GM18505 (cell line): ENCODE data around the gene DLGAP1.

ENCODE experiments used
- ATAC-seq: cut with Tn5 transposase; IDR thresholded peaks from one replicate; pipeline ENCODE4 v1.9.1; 2021; ENCODE audit not compliant: unreplicated experiment
- POLR2A ChIP-seq: IDR thresholded peaks from 4 replicates; pipeline ENCODE4 v1.6.1; 2011; ENCODE audit warnings: borderline replicate concordance; ENCODE audit not compliant: insufficient read depth, insufficient read length; ENCODE audit errors: extremely low read depth

Gene DLGAP1

DNA sequence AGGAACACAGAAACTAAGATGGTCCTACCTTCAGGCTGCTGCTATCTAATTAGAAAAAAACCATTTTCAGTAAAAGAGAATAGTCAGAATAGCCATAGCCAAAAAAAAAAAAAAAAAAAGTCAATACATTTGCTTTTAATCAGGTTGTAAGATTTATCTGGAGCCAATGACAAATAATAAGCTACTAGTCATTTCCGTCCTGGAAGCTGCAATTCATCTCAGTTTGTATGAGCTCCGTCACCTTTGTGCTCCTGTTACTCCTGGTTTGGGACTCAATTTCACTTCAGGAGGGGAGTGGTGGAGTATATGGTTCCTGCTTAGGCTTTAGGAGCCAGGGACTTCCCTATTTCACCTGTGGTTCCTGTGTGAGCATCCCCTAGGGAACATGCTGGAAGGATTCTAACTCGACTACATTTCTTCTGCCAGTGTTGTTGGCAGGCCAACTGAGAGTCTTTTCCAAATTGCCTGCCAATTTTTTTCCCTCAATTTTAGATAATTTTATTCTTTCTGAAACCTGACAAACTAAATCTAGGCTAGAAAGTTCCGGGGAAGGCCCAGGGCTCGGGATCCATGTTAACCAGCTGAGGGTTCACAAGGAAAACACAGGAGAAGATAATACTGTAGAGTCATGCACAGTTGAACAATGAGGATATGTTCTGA, 481.8 kb downstream of the DLGAP1 start:
- no peak for TF ChIP-seq POLR2A
- no peak for ATAC-seq

DNA sequence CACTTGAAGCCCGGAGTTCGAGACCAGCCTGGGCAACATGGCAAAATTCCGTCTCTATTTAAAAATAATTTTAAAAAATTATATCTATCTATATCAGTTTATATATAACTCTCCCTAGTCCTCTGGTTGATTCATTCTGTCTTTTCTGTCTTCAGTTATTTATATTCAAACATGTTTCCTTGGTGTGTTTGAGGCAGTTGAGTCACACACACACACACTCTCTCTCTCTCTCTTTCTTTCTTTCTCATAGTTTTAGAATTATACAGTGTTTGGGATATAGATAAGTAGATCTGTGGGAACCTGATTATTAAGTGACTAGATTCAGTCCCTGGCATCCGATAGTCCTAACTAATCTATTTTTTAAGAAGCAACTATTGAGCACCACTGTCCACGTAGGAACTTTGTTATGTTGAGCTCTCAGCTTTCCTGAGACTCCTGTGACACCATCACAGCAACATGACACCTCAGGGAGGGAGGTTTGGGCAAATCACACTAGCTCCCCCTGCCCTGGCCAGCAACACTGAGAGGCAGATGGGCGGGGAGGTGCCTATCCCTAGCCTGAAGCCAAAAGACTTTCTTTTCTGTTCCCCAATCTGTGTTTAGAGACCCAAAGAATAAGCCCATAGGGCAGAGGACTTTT, 482.7 kb downstream of the DLGAP1 start:
- ATAC-seq = no peak
- no peak for TF ChIP-seq POLR2A

DNA sequence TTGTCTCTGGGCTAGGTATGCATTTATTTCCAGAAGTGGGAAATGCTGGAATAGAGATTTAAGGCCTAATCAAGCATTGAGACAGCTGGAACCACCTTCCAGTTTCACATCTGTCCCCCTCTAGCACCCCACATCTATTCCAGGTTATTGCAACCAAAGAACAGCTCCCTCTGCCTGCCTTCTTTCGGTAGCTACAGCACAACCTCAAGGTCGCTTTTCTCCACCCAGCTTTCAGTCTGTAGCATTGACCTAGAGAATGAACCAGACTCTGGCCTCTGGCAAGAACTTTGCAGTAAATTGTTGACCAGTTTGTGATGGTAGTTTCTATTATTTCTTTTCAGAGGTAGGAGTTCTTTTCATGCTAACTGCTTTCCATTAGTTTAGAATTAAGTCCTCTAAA, 484.2 kb downstream of the DLGAP1 start:
- TF ChIP-seq POLR2A = no peak

DNA sequence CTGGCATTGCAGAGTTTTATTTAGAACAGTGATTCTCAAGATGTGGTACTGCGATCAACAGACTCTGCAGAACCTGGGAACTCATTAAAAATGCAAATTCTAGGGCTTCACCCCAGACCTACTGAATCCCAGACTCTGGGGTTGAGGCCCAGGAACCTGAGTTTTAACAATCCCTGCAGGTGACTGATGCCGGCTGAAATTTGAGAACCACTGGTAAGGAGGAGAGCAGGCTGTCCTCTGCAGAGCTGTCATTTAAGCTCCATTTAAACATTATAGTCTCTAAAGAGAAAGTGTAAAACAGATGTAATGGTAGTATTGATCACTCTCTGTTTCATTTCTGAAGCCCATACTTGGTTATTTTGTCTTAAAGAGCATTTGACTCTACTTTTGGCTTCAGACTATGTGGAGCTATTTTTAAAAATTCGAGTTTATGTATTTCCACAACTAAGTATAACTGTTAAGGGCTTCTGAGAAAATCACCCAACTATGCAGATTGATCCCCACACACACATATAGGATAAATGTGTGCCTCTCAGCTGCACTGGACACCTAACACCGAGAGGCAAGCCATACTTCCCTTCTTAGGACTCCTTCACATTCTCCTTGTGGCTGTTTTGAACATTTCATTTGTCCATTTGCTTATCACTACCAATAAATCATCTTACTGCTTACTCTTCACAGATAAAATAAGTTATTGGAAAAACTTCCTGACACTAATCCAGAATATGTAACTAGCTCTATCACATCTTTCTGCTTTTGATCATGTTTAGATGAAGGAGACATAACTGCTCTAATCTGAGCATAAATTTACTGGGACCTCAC, 487.5 kb downstream of the DLGAP1 start:
- ATAC-seq = no peak
- no peak for TF ChIP-seq POLR2A

More for the DNA sequence above, 484.2 kb downstream of the DLGAP1 start:
- ATAC-seq = no peak

DNA sequence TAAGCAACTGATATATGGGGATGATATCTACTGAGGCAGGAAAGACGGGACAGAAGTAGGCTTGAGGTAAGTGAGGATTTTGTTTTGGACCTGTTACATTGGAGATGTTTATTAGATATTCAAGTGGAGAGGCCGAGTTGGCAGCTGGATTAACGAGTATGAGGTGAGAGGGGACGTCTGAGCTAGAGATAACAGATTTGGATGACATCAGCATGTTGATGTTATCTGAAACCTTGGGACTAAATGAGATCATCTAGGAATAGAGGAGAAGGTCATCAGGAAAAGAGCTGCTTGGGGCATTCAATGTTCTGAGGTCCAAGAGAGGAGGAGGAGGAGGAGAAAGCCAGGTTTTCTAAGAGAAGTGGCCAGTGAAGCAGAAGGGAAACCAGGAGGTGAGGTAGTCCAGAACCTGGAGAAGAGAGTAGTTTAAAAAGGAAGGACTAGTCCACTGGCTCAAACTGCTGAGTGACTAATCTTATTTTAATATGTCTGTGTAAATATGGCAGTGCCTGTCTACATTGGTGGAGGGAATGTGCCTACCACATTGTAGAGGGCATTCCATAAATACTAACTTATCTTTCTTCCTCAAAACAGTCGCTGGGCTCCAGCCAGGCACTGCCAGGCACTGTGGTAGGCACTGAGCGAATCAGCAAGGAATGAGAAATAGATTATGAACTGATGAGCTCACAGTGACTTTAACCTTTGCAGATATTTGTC, 488.3 kb downstream of the DLGAP1 start:
- no peak for TF ChIP-seq POLR2A
- ATAC-seq = no peak

DNA sequence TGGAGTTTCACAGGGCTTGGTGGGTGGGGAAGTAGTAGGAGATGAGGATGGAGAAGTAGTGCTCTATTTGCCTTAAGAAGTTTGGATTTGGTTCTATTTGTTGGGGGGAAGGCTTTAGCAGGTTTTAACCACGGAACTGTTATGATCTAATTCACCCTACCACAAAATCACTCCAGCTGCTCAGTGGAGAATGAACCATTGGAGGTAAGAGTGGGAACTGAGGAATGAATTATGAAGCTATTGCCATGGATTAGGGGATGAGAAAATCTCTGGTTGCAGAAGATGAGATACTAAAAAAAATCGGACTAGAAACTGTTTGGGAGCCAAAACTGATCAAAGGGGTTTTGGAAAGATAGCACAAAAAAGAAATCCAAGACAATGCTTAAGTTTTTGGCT, 488.9 kb downstream of the DLGAP1 start:
- no peak for TF ChIP-seq POLR2A
- no peak for ATAC-seq

DNA sequence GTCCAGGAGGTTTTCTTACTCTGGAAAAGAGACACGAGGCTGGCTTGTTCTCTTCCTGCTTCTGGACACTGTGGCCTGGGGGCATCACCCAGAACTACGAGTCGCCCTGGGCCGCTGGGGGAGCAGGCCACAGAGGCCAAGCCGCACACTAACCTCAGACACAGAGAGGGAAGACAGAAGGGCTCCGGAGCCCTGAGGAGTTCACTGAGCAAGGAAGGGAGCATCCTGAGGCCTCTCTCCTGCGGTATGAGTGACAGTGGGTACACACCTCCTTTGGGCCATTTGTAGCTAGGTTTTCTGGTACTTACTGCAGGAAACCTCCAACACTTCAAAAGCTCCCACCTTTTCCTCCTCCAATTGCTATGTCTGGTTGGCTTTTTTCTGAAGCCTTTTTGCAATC, 494.1 kb downstream of the DLGAP1 start:
- no peak for TF ChIP-seq POLR2A
- no peak for ATAC-seq

DNA sequence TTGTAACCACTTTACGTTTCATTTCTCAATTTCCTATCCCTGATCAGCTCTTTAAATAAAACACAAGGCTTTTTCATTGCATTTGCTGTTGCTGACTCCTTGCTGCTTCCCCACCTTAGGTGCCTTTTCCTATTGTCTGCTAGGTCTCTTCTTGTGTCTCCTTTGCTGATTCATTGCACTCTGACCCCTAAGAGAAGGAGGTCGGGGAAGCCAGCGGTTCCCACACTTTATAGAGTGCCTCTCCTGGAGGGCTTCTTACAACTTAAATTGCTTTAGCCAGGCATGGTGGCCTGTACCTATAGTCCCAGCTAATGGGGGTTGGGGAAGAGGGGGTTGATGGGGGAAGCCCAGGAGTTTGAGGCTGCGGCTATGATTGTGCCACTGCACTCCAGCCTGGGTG, 495.0 kb downstream of the DLGAP1 start:
- no peak for ATAC-seq
- no peak for TF ChIP-seq POLR2A

DNA sequence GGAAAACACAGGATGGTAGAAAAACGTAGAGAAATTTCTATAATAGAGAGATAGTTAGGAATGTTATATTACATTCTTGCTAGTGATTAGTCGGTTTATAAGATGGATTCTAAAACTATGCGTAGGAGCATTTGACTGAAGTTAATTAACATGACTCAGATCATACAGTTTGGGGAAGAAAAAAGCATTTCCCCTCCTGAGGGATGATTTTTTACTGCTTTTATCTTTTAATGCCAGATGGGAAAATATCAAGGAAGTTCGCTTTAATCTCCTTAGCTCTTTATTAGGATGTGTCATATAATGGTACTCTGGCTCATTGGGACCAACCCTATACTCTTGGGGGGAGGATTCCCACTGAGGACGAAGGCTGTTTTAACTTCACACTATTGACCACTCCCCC, 503.1 kb downstream of the DLGAP1 start:
- no peak for TF ChIP-seq POLR2A
- ATAC-seq = no peak

DNA sequence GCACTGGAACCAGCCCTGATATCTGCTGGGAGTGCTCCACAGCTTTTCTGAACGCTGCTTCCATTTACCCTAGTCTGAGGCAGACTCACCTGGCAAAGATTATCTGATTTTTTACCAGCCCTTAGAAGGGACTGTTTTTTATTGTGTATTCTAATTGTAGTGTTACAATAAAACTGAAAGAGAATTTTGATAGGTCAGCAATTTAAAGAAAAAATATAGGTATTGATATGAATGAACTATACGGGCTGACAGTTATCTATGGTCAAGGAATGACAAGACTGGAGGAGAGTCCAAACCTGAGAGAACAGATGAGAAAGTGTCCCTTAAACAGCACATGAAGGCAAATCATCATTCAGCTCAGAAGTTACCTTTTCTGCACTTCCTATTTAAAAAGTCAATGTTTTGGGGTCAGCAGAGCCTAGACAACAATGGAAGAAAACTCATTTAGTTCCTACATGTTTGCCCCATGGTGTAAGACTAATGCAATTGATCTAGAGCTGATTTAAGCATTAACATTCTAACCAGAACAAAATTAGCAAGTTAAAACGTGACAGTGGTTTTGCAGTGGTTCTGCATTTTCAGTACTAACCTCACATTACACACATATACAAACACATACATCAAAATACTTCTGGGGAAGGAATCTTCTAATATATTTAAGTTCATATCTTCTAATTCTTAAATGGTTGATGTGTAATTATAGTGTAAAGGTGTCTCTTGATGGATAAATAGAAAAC, 504.3 kb downstream of the DLGAP1 start:
- no peak for TF ChIP-seq POLR2A
- no peak for ATAC-seq

DNA sequence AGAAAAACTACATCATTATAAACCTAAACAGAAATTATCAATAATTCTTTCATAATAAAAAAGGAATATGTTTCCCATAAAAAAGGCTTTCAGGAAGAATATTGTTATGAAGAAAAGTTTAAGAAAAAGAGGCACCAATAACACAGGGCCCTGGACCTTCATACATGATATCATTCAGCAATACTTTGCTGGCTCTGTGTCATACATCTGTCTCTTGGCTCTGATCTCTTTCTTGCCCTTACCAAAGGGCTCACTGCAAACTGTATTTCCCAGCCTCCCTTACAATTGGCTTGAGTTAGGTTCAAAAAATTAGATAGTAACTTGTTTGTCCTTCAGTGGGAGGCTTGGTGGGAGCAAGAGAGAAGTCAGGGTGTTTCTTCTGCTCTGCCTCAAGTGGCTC, 506.1 kb downstream of the DLGAP1 start:
- no peak for TF ChIP-seq POLR2A
- no peak for ATAC-seq

DNA sequence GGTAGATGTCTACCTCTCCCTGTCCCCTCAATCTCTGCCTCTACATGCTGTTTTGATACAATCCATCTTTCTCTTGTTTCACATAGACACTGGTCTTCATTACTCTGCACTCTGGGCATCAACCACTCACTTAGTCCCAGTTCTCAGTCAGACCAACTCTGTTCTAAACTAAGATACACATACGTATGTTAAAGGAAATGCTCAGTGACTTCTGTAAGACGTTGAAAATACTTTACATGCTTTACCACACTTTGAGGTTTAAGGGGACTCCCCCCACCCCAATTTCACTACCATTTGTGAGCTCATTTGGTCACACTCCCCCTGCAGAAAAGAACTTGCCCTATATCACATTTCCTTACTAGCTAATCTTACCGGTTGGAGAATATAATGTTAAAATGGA, 507.7 kb downstream of the DLGAP1 start:
- ATAC-seq = no peak
- TF ChIP-seq POLR2A = no peak

DNA sequence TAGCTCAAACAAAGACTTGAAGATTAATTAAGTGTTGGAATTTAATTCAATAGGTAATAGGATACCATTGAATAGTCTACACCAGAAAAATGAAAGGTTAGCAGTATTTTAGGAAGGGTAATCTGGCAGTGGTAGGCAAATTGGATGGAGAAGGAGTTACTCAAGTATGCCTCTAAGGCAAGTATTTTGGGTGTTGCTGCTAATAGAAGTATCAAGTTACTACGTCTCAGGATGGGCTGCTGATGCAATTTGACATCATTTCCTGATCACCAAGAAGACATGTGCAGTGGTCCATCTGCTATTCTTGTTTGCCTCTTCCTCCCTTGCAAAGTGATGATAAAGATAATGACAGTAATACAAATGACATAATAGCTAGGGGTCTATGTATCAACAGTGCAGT, 519.8 kb downstream of the DLGAP1 start:
- no peak for ATAC-seq
- no peak for TF ChIP-seq POLR2A
